Fibroblast of lung (primary cell): Measurements from ENCODE around the gene MBNL1. TPM values are rescaled to one million over a fixed set of nuclear protein-coding genes. Genes with fewer than 3 reads are reported as not detected.
A peak's percentile ranks its signal among the peaks of the same experiment; 100 is the strongest.

Source experiments
- DNase-seq, 2 donors: peaks; one replicate each; pipeline versions ENCODE4 v3.0.0 to v3.0.0-alpha.2; 2010; ENCODE audit warnings: low read depth in 2 of 2
- H2AFZ ChIP-seq: 2 replicates; pipeline ENCODE4 v1.5.1; 2012; ENCODE audit warnings: low read length, control low read depth, inconsistent platforms
- H3K27ac ChIP-seq: 2 replicates; pipeline ENCODE4 v1.5.1; 2011; ENCODE audit warnings: low read length, control low read depth; ENCODE audit not compliant: insufficient read depth
- H3K27me3 ChIP-seq: 2 replicates; pipeline ENCODE4 v1.5.1; 2011; ENCODE audit warnings: mild to moderate bottlenecking, low read length; ENCODE audit not compliant: control insufficient read depth, insufficient read depth
- H3K36me3 ChIP-seq: 2 replicates; pipeline ENCODE4 v1.5.1; 2011; ENCODE audit warnings: low read length; ENCODE audit not compliant: control insufficient read depth, insufficient read depth
- H3K4me1 ChIP-seq: 2 replicates; pipeline ENCODE4 v1.5.1; 2011; ENCODE audit warnings: low read length; ENCODE audit not compliant: control insufficient read depth, insufficient read depth; ENCODE audit errors: extremely low read depth
- H3K4me2 ChIP-seq: 2 replicates; pipeline ENCODE4 v1.5.1; 2011; ENCODE audit warnings: low read length, control low read depth; ENCODE audit not compliant: insufficient read depth; ENCODE audit errors: extremely low read depth
- H3K4me3 ChIP-seq, 4 experiments: fragments of 200-600 bp in 1 of 4; sonication (generic) in 1 of 4; replicated peaks in 1 of 4; 2 replicates each; pipeline ENCODE4 v1.5.1; 2011 to 2016; ENCODE audit warnings: low read length in 4 of 4, low read depth in 3 of 4, mild to moderate bottlenecking in 3 of 4, control low read depth in 2 of 4, inconsistent platforms in 1 of 4, mixed read lengths in 1 of 4; ENCODE audit not compliant: insufficient read depth in 1 of 4; ENCODE audit errors: control extremely low read depth in 1 of 4
- H3K79me2 ChIP-seq: 2 replicates; pipeline ENCODE4 v1.5.1; 2012; ENCODE audit warnings: mild to moderate bottlenecking, low read length, inconsistent platforms; ENCODE audit not compliant: control insufficient read depth, insufficient read depth
- H3K9ac ChIP-seq: 2 replicates; pipeline ENCODE4 v1.5.1; 2011; ENCODE audit warnings: mild to moderate bottlenecking, low read length, control low read depth; ENCODE audit not compliant: insufficient read depth
- H3K9me3 ChIP-seq: 2 replicates; pipeline ENCODE4 v1.5.1; 2012; ENCODE audit warnings: low read depth, low read length; ENCODE audit not compliant: control insufficient read depth, insufficient read depth
- H4K20me1 ChIP-seq: 2 replicates; pipeline ENCODE4 v1.5.1; 2011; ENCODE audit warnings: low read length; ENCODE audit not compliant: control insufficient read depth, insufficient read depth; ENCODE audit errors: extremely low read depth
- EZH2 ChIP-seq: IDR thresholded peaks from 2 replicates; pipeline ENCODE4 v1.5.1; 2012; ENCODE audit warnings: low read length, control low read depth, mild to moderate bottlenecking; ENCODE audit errors: missing control alignments
- polyA plus RNA-seq, 2 donors: library from polyadenylated mRNA; depleted of rRNA in 1 of 2; stranded (reverse) in 1 of 2; unstranded in 1 of 2; fragments of >200 nt; gene quantifications; 2 replicates each; pipeline ENCODE4 v1.2.1, GENCODE V29; 2011 to 2012; ENCODE audit warnings: missing spikeins in 1 of 2
- total RNA-seq: library from RNA; depleted of rRNA; stranded (reverse); fragments of >200 nt; gene quantifications from 2 replicates; pipeline ENCODE4 v1.2.1, GENCODE V29; 2014
- TF ChIP-seq, protein P1 (sequence below), 2 donors: IDR thresholded peaks in 1 of 2; conservative IDR thresholded peaks in 1 of 2; 1 replicate in 1 of 2; 2 replicates in 1 of 2; pipeline ENCODE4 v1.5.1; 2011 to 2012; ENCODE audit warnings: low read length in 2 of 2, control low read depth in 1 of 2, inconsistent platforms in 1 of 2, low read depth in 1 of 2, mild to moderate bottlenecking in 1 of 2

MBNL1 gene
- total and polyA plus RNA-seq, 2 donors (not counting 1 experiment from before 2014, with no cell fraction given): 150 to 213 TPM

DNA sequence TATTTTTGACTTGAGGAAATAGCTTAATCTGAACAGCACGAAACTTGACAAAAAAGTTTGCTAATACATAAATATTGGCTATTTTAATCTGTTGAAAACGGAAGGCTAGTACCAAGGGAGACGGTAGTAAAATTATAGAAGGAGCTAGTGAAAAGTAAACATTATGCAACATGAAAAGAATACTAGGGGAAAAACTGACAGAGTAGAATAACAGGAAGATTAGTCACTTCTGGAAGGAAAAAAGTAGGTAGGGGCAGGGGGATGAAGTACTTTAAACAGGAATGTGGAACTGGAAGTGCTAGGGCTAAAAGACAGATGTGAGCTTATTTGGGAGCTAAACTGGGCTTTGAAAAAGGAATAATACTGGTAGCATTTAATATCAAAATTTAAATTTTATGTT is 60.1 kb downstream of the MBNL1 start:
- Histone ChIP-seq H3K27ac (peak overlapping the region; percentile 46), H3K27me3 (no peaks in the 10 kb centered on the region), H3K4me3 (no peak overlapping the region), H3K4me1 (peaks cover 7% of the 10 kb centered on the region), H3K9me3 (no peaks in the 10 kb centered on the region), H2AFZ (no peak overlapping the region), H3K9ac (no peak overlapping the region), H3K36me3 (no peaks in the 10 kb centered on the region), H4K20me1 (no peaks in the 10 kb centered on the region), H3K79me2 (peaks cover 88% of the 10 kb centered on the region), H3K4me2 (peak overlapping the region; percentile 61)
- DNase-seq: peak; percentile 85 to 90
- no peak for TF ChIP-seq EZH2
- TF ChIP-seq, protein P1, sequence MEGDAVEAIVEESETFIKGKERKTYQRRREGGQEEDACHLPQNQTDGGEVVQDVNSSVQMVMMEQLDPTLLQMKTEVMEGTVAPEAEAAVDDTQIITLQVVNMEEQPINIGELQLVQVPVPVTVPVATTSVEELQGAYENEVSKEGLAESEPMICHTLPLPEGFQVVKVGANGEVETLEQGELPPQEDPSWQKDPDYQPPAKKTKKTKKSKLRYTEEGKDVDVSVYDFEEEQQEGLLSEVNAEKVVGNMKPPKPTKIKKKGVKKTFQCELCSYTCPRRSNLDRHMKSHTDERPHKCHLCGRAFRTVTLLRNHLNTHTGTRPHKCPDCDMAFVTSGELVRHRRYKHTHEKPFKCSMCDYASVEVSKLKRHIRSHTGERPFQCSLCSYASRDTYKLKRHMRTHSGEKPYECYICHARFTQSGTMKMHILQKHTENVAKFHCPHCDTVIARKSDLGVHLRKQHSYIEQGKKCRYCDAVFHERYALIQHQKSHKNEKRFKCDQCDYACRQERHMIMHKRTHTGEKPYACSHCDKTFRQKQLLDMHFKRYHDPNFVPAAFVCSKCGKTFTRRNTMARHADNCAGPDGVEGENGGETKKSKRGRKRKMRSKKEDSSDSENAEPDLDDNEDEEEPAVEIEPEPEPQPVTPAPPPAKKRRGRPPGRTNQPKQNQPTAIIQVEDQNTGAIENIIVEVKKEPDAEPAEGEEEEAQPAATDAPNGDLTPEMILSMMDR (conservative IDR thresholded peaks at IDR 0.05 in 1 of 2, IDR thresholded peaks at IDR 0.05 in 1 of 2; ENCODE audit: low read depth in 1 of 2, low read length in 2 of 2): no peak

DNA sequence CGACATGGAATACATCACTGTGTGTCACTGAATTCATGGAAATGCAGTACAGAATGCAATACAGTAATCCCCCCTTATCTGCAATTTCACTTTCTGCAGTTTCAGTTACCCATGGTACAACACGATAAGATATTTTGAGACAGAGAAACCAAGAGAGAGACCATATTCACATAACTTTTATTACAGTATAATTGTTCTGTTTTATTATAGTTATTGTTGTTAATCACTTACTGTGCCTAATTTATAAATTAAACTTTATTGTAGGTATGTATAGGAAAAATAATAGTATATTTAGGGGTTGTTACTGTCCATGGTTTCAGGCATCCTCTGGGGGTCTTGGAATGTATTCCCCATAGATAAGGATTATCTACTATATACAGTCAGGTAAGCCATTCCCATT is 61.8 kb downstream of the MBNL1 start:
- Histone ChIP-seq H3K4me2 (peak overlapping the region; percentile 39), H2AFZ (no peak overlapping the region), H3K9me3 (no peaks in the 10 kb centered on the region), H3K4me3 (no peak overlapping the region), H3K9ac (no peak overlapping the region), H3K4me1 (peaks cover 7% of the 10 kb centered on the region), H3K79me2 (peaks cover 88% of the 10 kb centered on the region), H4K20me1 (no peaks in the 10 kb centered on the region), H3K36me3 (no peaks in the 10 kb centered on the region), H3K27me3 (no peaks in the 10 kb centered on the region), H3K27ac (peak overlapping the region; percentile 53)
- DNase-seq: no peak
- TF ChIP-seq EZH2: no peak
- TF ChIP-seq, protein P1 (conservative IDR thresholded peaks at IDR 0.05 in 1 of 2, IDR thresholded peaks at IDR 0.05 in 1 of 2; ENCODE audit: low read depth in 1 of 2, low read length in 2 of 2): no peak

DNA sequence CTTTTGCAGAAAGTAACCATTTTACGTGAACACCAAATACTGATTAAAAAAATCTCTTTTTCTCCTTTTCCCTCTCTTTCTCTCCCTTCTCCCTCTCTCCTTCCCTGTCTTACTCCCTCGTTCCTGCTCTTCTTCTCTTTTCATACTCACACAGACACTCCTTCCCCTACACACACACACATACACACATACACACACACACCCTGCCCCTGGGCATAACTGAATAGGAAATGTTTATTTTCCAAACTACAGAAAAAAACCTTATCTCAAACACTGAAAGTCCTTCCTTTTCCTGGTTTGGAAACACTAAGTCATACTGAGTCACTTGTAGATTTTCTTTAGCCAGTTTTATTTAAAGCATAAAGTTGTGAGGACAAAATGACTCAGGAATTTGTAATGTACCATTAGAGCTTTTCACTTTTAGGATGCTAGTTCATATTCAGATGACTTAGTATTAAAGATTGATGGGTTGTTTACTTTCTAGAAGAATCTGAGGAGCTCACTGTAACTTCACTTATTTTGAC is 62.4 kb downstream of the MBNL1 start:
- no peak overlapping the region for H3K4me3 ChIP-seq

More for the DNA sequence above, 62.4 kb downstream of the MBNL1 start:
- no peaks in the 10 kb centered on the region for H3K36me3 ChIP-seq
- H3K9ac ChIP-seq: no peak overlapping the region
- peaks cover 87% of the 10 kb centered on the region for H3K79me2 ChIP-seq
- H3K27ac ChIP-seq: peak overlapping the region; percentile 53
- H3K9me3 ChIP-seq: no peaks in the 10 kb centered on the region
- TF ChIP-seq EZH2: no peak
- TF ChIP-seq, protein P1 (conservative IDR thresholded peaks at IDR 0.05 in 1 of 2, IDR thresholded peaks at IDR 0.05 in 1 of 2; ENCODE audit: low read depth in 1 of 2, low read length in 2 of 2): no peak
- DNase-seq: peak; percentile 85 to 93
- H3K27me3 ChIP-seq: no peaks in the 10 kb centered on the region
- H4K20me1 ChIP-seq: no peaks in the 10 kb centered on the region
- H3K4me1 ChIP-seq: peaks cover 7% of the 10 kb centered on the region
- H2AFZ ChIP-seq: no peak overlapping the region
- peak overlapping the region; percentile 39 for H3K4me2 ChIP-seq
